Endodermal cell (in vitro differentiated cells): Measurements from ENCODE around the gene CDON. TPM values are rescaled to one million over a fixed set of nuclear protein-coding genes. Genes with fewer than 3 reads are reported as not detected.
"Not testable (repeated sequence)": the region's sequence is repeated elsewhere in the genome, so short reads cannot be mapped to it uniquely, and the experiment has no call there.

ENCODE experiments used
- DNase-seq: peaks from one replicate; pipeline ENCODE4 v3.0.0-alpha.2; 2017
- H3K27ac ChIP-seq: 2 replicates; pipeline ENCODE4 v1.5.1; 2013; ENCODE audit warnings: mild to moderate bottlenecking, low read depth, low read length, moderate library complexity
- H3K27me3 ChIP-seq: 2 replicates; pipeline ENCODE4 v1.6.1; 2013; ENCODE audit warnings: mild to moderate bottlenecking, low read length, moderate library complexity; ENCODE audit not compliant: insufficient read depth, control insufficient read depth, poor library complexity, severe bottlenecking
- H3K36me3 ChIP-seq: 2 replicates; pipeline ENCODE4 v1.7.0; 2013; ENCODE audit warnings: mild to moderate bottlenecking, low read length, moderate library complexity; ENCODE audit not compliant: control insufficient read depth, insufficient read depth
- H3K4me1 ChIP-seq: one replicate; pipeline ENCODE4 v1.7.0; 2013; ENCODE audit warnings: low read length; ENCODE audit not compliant: control insufficient read depth, insufficient read depth
- H3K4me3 ChIP-seq: 2 replicates; pipeline ENCODE4 v1.5.1; 2013; ENCODE audit warnings: mild to moderate bottlenecking, low read length, moderate library complexity
- H3K9ac ChIP-seq: 2 replicates; pipeline ENCODE4 v1.6.1; 2013; ENCODE audit warnings: mild to moderate bottlenecking, low read length, moderate library complexity; ENCODE audit not compliant: poor library complexity, severe bottlenecking; ENCODE audit errors: extremely low read depth
- H3K9me3 ChIP-seq: 2 replicates; pipeline ENCODE4 v1.6.1; 2013; ENCODE audit warnings: mild to moderate bottlenecking, low read length, moderate library complexity; ENCODE audit not compliant: control insufficient read depth
- H3K27ac Mint-ChIP-seq: 2 replicates; pipeline ENCODE4 v1.8.0; 2020; ENCODE audit warnings: mixed read lengths
- H3K27me3 Mint-ChIP-seq: 2 replicates; pipeline ENCODE4 v1.8.0; 2021; ENCODE audit warnings: mild to moderate bottlenecking, mixed read lengths; ENCODE audit not compliant: insufficient read depth
- H3K36me3 Mint-ChIP-seq: 2 replicates; pipeline ENCODE4 v1.8.0; 2020; ENCODE audit warnings: low read depth, mixed read lengths
- H3K4me1 Mint-ChIP-seq: 2 replicates; pipeline ENCODE4 v1.8.0; 2020; ENCODE audit warnings: mixed read lengths
- H3K4me3 Mint-ChIP-seq: 2 replicates; pipeline ENCODE4 v1.8.0; 2020; ENCODE audit warnings: mild to moderate bottlenecking, moderate library complexity, mixed read lengths
- H3K9me3 Mint-ChIP-seq: 2 replicates; pipeline ENCODE4 v1.8.0; 2020; ENCODE audit warnings: mild to moderate bottlenecking, mixed read lengths
- WGBS, 2 experiments: methylation state at CpG; one replicate each; pipeline versions ENCODE4 v1.1.5 to v1.1.7; 2013; ENCODE audit warnings: missing lambda C conversion rate in 2 of 2, mixed read lengths in 1 of 2; ENCODE audit not compliant: insufficient coverage in 1 of 2, insufficient read length in 1 of 2; 5-methylcytosine and 5-hydroxymethylcytosine counted together
- total RNA-seq, 2 donors: library from RNA; stranded (reverse); fragmentation: NEBNext Ultra II Directional in 1 of 2; extraction: Animal tissue kit (Norgen Biotek cat#: 25700) in 1 of 2; gene quantifications; 2 replicates in 1 of 2; 3 replicates in 1 of 2; pipeline ENCODE4 v1.2.1, GENCODE V29; 2021
- TF ChIP-seq, protein P1 (sequence below): fragments of 200-600 bp; sonication (generic); conservative IDR thresholded peaks from 2 replicates; pipeline ENCODE4 v1.5.0; 2021; ENCODE audit warnings: antibody characterized with exemption, mild to moderate bottlenecking

CDON gene
- total RNA-seq, 2 donors from 2014 or later, result 19.2 to 24.5 TPM

DNA sequence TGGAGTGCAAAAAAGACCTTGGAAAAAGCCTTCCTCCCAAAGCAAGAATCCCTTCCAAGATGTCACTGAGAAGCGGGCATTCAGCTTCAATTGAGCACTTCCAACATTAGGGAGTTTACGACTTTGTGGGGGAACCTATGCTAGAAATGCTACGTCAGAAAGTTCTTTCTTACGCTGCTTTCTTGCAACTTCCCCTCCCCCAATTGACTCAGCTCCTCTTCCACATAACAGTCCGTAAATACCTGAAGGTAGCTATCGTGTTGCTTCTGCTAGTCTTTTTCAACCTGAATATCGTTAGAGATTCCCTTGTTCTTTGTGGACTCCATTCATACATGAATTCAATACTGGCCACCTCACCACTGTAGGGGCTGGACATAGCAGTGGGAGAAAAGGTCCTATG lies 69.8 kb downstream of the CDON start:
- Mint-ChIP-seq H3K4me1 (peaks cover 10% of the 10 kb centered on the region), H3K9me3 (no peaks in the 10 kb centered on the region), H3K27me3 (no peaks in the 10 kb centered on the region), H3K27ac (no peak overlapping the region), H3K4me3 (no peak overlapping the region), H3K36me3 (peaks cover 13% of the 10 kb centered on the region)
- Histone ChIP-seq H3K4me3 (no peak overlapping the region), H3K4me1 (no peaks in the 10 kb centered on the region), H3K36me3 (no peaks in the 10 kb centered on the region), H3K9ac (no peak overlapping the region), H3K9me3 (no peaks in the 10 kb centered on the region), H3K27ac (no peak overlapping the region), H3K27me3 (no peaks in the 10 kb centered on the region)
- TF ChIP-seq, protein P1, sequence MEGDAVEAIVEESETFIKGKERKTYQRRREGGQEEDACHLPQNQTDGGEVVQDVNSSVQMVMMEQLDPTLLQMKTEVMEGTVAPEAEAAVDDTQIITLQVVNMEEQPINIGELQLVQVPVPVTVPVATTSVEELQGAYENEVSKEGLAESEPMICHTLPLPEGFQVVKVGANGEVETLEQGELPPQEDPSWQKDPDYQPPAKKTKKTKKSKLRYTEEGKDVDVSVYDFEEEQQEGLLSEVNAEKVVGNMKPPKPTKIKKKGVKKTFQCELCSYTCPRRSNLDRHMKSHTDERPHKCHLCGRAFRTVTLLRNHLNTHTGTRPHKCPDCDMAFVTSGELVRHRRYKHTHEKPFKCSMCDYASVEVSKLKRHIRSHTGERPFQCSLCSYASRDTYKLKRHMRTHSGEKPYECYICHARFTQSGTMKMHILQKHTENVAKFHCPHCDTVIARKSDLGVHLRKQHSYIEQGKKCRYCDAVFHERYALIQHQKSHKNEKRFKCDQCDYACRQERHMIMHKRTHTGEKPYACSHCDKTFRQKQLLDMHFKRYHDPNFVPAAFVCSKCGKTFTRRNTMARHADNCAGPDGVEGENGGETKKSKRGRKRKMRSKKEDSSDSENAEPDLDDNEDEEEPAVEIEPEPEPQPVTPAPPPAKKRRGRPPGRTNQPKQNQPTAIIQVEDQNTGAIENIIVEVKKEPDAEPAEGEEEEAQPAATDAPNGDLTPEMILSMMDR, result no peak
- WGBS, 2 experiments, result 92 to 97% methylated on average over 4 to 7 of the region's 7 CpGs
- DNase-seq, result no peak

DNA sequence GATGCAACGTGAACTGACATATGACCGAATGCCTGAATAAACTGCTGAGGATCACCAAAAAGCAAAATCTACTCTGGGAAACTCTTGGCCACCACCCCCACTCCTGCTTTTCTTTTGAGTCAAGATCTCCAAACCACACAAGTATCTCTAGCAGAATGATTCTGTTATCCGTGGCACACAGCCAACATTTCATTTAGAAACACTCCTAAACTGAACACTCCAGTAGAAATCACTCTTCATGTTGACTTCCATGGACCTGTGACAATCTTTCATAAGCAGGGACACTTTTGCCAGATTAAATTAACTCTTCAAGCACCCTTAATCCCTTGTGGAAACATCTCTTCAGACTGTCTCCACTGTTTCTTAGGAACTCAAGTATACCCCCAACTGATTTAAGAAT lies 72.4 kb downstream of the CDON start:
- H3K9me3 Mint-ChIP-seq, result no peaks in the 10 kb centered on the region
- H3K36me3 Mint-ChIP-seq, result peaks cover 9% of the 10 kb centered on the region
- Histone ChIP-seq H3K4me1 (no peaks in the 10 kb centered on the region), H3K36me3 (no peaks in the 10 kb centered on the region), H3K9me3 (no peaks in the 10 kb centered on the region), H3K27ac (no peak overlapping the region), H3K9ac (no peak overlapping the region), H3K27me3 (no peaks in the 10 kb centered on the region), H3K4me3 (no peak overlapping the region)
- H3K27me3 Mint-ChIP-seq, result no peaks in the 10 kb centered on the region
- no peak for DNase-seq
- no peak overlapping the region for H3K4me3 Mint-ChIP-seq
- H3K27ac Mint-ChIP-seq, result peak overlapping the region; percentile 50
- 92 to 95% methylated on average over 3 of the region's 3 CpGs for WGBS, 2 experiments
- TF ChIP-seq, protein P1, result no peak
- peaks cover 10% of the 10 kb centered on the region for H3K4me1 Mint-ChIP-seq

DNA sequence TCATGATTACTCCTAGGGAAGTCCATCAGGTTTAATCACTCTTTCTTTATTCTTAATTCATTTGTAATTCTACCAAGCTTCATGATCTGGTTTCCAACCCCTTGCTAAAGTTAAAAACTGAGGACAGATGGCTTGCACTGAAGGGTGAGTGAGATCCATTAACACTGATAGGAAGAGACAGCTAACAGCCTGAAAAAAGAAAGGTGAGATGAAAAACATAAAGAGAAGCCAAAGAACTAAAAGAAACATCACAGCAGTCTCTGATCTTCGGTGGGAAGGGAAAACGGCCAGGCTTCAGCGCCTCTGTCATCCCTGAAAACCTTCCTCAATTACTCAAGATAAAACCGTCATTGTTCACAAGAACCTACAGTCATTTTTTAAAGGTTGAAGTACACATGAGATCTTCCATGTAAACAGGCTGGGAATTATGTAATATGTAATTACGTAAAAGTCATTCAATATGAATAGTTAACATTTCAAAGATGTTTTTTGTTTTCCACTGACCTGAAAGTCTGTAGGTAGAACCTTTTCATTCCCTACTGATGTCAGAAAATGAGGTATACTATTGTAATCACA lies 75.5 kb downstream of the CDON start:
- Mint-ChIP-seq H3K36me3 (peaks cover 9% of the 10 kb centered on the region), H3K4me1 (peaks cover 8% of the 10 kb centered on the region), H3K27ac (no peak overlapping the region), H3K9me3 (no peaks in the 10 kb centered on the region), H3K4me3 (no peak overlapping the region), H3K27me3 (no peaks in the 10 kb centered on the region)
- no peaks in the 10 kb centered on the region for H3K9me3 ChIP-seq
- no peaks in the 10 kb centered on the region for H3K36me3 ChIP-seq
- 84 to 100% methylated on average over 1 to 4 of the region's 5 CpGs for WGBS, 2 experiments
- H3K27ac ChIP-seq, result no peak overlapping the region
- no peak overlapping the region for H3K9ac ChIP-seq
- H3K27me3 ChIP-seq, result no peaks in the 10 kb centered on the region
- TF ChIP-seq, protein P1, result no peak
- no peaks in the 10 kb centered on the region for H3K4me1 ChIP-seq
- DNase-seq, result no peak
- H3K4me3 ChIP-seq, result no peak overlapping the region

DNA sequence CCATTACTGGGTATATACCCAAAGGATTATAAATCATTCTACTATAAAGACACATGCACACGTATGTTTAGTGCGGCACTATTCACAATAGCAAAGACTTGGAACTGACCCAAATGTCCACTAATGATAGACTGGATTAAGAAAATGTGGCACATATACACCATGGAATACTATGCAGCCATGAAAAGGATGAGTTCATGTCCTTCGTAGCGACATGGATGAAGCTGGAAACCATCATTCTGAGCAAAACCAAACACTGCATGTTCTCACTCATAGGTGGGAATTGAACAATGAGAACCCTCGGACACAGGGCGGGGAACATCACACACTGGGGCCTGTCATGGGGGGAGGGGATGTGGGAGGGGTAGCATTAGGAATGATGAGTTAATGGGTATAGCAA lies 76.7 kb downstream of the CDON start:
- H3K27ac Mint-ChIP-seq, DNase-seq, H3K27ac ChIP-seq, H3K4me3 Mint-ChIP-seq, H3K9me3 ChIP-seq, H3K9ac ChIP-seq, H3K36me3 Mint-ChIP-seq, H3K27me3 Mint-ChIP-seq, H3K36me3 ChIP-seq, H3K27me3 ChIP-seq, H3K4me1 Mint-ChIP-seq, H3K4me3 ChIP-seq, H3K9me3 Mint-ChIP-seq, H3K4me1 ChIP-seq: not testable (repeated sequence)
- 88 to 95% methylated on average over 4 to 6 of the region's 6 CpGs for WGBS, 2 experiments
